Activated CD8-positive, alpha-beta T cell treated with anti-CD3 and anti-CD28 coated beads for 36 hours (primary cell): Measurements from ENCODE around the gene RFX1. TPM values are rescaled to one million over a fixed set of nuclear protein-coding genes. Genes with fewer than 3 reads are reported as not detected.

Source experiments
- ATAC-seq: fragments of 200-7000 bp; cut with Tn5 transposase; one replicate; pipeline ENCODE4 v1.10.0; 2021; ENCODE audit warnings: mild to moderate bottlenecking, moderate library complexity
- CTCF ChIA-PET: fragments of 350-600 bp; sonication (Branson Sonifier 250); formaldehyde crosslinking; loops from one replicate; lab custom pipeline; 2021; ENCODE audit warnings: antibody characterized with exemption; lab: Charles Lee
- POLR2A ChIA-PET: fragments of 350-600 bp; sonication (Branson Sonifier 250); formaldehyde crosslinking; loops from one replicate; lab custom pipeline; 2021; ENCODE audit warnings: antibody characterized with exemption; lab: Charles Lee
- DNase-seq: peaks from one replicate; pipeline ENCODE4 v3.0.0-alpha.2; 2020
- H3K27ac Mint-ChIP-seq: one replicate; pipeline ENCODE4 v1.8.0; 2021; ENCODE audit warnings: mild to moderate bottlenecking, mixed read lengths
- H3K27me3 Mint-ChIP-seq: one replicate; pipeline ENCODE4 v1.8.0; 2021; ENCODE audit warnings: mixed read lengths
- H3K36me3 Mint-ChIP-seq: one replicate; pipeline ENCODE4 v1.8.0; 2021; ENCODE audit warnings: low read depth, mixed read lengths
- H3K4me1 Mint-ChIP-seq: one replicate; pipeline ENCODE4 v1.8.0; 2021; ENCODE audit warnings: low read depth, mixed read lengths
- H3K4me3 Mint-ChIP-seq: one replicate; pipeline ENCODE4 v1.8.0; 2021; ENCODE audit warnings: mild to moderate bottlenecking, moderate library complexity, mixed read lengths
- H3K9me3 Mint-ChIP-seq: one replicate; pipeline ENCODE4 v1.8.0; 2021; ENCODE audit warnings: mixed read lengths
- intact Hi-C: fragments of 100-400 bp; cut with micrococcal nuclease; formaldehyde crosslinking; loops from one replicate; pipeline ENCODE4 v1.10.0; 2022
- total RNA-seq, 2 experiments: library from RNA; stranded (reverse); gene quantifications; one replicate each; pipeline ENCODE4 v1.2.3, GENCODE V29; 2021
- TF ChIP-seq, protein P1 (sequence below): fragments of 200-600 bp; IDR thresholded peaks from one replicate; pipeline ENCODE4 v1.8.0; 2022; ENCODE audit warnings: antibody characterized with exemption, mild to moderate bottlenecking

RFX1 gene
- total RNA-seq, 2 experiments from 2014 or later = 13.3 to 14.1 TPM

DNA sequence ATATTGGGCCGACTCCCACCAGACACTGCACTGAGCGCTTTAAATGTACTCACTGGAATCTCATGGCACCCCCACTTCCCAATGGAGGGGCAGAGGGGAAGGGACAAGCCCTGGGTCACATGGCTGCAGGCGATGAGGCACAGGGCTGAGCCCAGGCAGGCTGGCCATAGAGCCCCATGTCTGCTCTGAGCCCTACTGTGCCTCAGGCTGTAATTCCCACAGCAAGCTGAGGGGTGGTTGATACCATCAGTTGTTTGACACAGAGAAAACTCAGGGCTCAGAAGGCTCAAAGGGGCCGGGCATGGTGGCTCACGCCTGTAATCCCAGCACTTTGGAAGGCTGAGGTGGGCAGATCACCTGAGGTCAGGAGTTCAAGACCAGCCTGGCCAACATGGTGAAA is 25.1 kb downstream of the RFX1 start:
- POLR2A ChIA-PET = interaction anchor here (1.5 kb wide), 1 partner anchor 28 kb away, joined by 3 read pairs; no protein-coding TSS in a partner anchor
- Mint-ChIP-seq H3K9me3 (no peaks in the 10 kb centered on the region), H3K27ac (no peak overlapping the region), H3K4me1 (peaks cover 34% of the 10 kb centered on the region), H3K4me3 (no peak overlapping the region), H3K36me3 (peaks cover 7% of the 10 kb centered on the region), H3K27me3 (no peaks in the 10 kb centered on the region)
- ATAC-seq (no peak), DNase-seq (no peak)
- TF ChIP-seq, protein P1, sequence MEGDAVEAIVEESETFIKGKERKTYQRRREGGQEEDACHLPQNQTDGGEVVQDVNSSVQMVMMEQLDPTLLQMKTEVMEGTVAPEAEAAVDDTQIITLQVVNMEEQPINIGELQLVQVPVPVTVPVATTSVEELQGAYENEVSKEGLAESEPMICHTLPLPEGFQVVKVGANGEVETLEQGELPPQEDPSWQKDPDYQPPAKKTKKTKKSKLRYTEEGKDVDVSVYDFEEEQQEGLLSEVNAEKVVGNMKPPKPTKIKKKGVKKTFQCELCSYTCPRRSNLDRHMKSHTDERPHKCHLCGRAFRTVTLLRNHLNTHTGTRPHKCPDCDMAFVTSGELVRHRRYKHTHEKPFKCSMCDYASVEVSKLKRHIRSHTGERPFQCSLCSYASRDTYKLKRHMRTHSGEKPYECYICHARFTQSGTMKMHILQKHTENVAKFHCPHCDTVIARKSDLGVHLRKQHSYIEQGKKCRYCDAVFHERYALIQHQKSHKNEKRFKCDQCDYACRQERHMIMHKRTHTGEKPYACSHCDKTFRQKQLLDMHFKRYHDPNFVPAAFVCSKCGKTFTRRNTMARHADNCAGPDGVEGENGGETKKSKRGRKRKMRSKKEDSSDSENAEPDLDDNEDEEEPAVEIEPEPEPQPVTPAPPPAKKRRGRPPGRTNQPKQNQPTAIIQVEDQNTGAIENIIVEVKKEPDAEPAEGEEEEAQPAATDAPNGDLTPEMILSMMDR = no peak
- intact Hi-C loops = no loop called here
- CTCF ChIA-PET = interaction anchor here (1.2 kb wide), 1 partner anchor 92 kb away, joined by 4 read pairs; no protein-coding TSS in a partner anchor

DNA sequence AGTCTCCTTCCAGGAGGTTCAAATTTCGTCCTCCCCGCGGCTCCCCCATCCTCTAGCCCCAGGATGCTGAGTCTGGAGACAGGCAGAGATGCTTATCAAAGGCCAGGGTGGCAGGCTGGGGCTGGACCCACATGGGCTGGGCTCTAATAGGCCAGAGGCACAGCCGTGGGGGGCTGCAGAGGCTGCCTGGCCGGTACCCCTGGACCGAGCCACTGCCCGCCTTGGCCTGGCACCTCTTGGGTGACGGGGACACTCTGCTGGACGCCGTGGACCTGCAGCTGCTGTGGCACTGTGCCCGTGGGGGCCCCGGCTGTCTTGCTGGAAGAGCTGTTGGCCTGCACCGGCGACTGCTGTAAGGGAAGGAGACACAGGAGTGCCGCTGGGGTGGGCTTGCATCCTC is 25.8 kb downstream of the RFX1 start:
- CTCF ChIA-PET = no interaction called here
- no peak overlapping the region for H3K27ac Mint-ChIP-seq
- TF ChIP-seq, protein P1 = no peak
- peaks cover 7% of the 10 kb centered on the region for H3K36me3 Mint-ChIP-seq
- DNase-seq (no peak), ATAC-seq (no peak)
- no peaks in the 10 kb centered on the region for H3K9me3 Mint-ChIP-seq
- POLR2A ChIA-PET = interaction anchor here (0.5 kb wide), 1 partner anchor 165 kb away, joined by 5 read pairs; no protein-coding TSS in a partner anchor
- H3K27me3 Mint-ChIP-seq = no peaks in the 10 kb centered on the region
- no peak overlapping the region for H3K4me3 Mint-ChIP-seq
- peaks cover 28% of the 10 kb centered on the region for H3K4me1 Mint-ChIP-seq
- intact Hi-C loops = no loop called here

DNA sequence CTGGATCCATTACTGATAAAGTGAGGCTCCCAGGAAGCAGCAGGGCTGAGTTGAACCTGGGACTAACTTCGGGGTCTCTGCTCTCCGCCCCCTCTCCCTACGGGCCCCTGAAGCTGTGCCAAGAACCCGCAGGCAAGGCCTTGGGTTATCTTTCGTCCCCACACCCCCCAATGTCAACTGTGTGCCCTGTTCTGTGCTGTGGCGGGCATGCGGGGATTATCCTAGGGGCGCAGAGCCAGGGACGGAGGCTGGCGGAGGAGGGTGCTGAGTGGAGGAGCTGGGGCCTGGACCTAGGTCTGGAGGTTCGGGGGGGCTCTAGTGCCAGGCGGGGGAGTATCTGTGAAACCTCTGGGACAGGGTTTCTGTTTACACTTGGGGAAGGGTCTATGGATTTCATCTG is 26.4 kb downstream of the RFX1 start:
- intact Hi-C loops = no loop called here
- peaks cover 22% of the 10 kb centered on the region for H3K4me1 Mint-ChIP-seq

DNA sequence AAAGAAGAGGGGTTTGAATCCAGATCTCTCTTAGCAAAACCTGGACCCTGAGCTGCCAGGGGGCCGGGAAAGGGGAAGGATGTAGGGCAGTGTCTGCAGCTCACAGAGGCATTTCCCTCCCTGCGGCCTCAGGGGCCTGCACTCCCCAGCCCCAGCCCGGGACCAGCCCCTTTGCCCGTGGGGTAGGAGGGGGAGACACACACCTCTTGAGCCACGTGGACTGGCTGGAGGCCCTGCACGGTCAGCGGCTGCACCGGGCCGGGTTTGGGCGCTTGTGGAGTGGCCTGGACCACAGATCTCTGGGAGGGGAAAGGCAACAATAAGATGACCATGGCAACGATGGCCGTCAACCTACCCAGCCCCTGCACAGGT is 26.9 kb downstream of the RFX1 start:
- Mint-ChIP-seq H3K36me3 (peaks cover 7% of the 10 kb centered on the region), H3K4me1 (peaks cover 23% of the 10 kb centered on the region), H3K4me3 (peak overlapping the region; percentile 40), H3K27ac (peak overlapping the region; percentile 42), H3K9me3 (no peaks in the 10 kb centered on the region), H3K27me3 (no peaks in the 10 kb centered on the region)
- DNase-seq (no peak), ATAC-seq (peak; percentile 17)
- ChIA-PET CTCF (interaction anchor here (0.9 to 1.7 kb wide), 4 partner anchors 9 to 63 kb away, joined by 3 to 4 read pairs (median 3); partner anchors contain the start of gene IL27RA), POLR2A (interaction anchor here (1.5 to 2.4 kb wide), 3 partner anchors 19 to 52 kb away, joined by 5 to 18 read pairs (median 9); partner anchors contain the start of gene IL27RA)
- TF ChIP-seq, protein P1 = no peak
- intact Hi-C loops = no loop called here

More for the DNA sequence above, 26.4 kb downstream of the RFX1 start:
- no peak for DNase-seq
- TF ChIP-seq, protein P1 = no peak
- Mint-ChIP-seq H3K27me3 (no peaks in the 10 kb centered on the region), H3K36me3 (peaks cover 7% of the 10 kb centered on the region), H3K27ac (peak overlapping the region; percentile 46), H3K9me3 (no peaks in the 10 kb centered on the region), H3K4me3 (peak overlapping the region; percentile 40)
- ChIA-PET POLR2A (interaction anchor here (1.5 to 2.4 kb wide), 3 partner anchors 20 to 52 kb away, joined by 5 to 18 read pairs (median 9); partner anchors contain the start of gene IL27RA), CTCF (interaction anchor here (0.9 to 1.7 kb wide), 2 partner anchors 42 to 63 kb away, joined by 3 to 4 read pairs; no protein-coding TSS in a partner anchor)
- ATAC-seq = no peak
